Measurements from ENCODE around the gene PRR19. TPM values are rescaled to one million over a fixed set of nuclear protein-coding genes. Genes with fewer than 3 reads are reported as not detected.

The PRR19 gene
- total RNA-seq, 1 experiment from 2014 or later: 2.9 TPM

GRCh38 chr19:42348211-42348610, 46.3 kb downstream of the PRR19 start:
- DNase-seq (ENCODE audit: low read depth): no peak

GRCh38 chr19:42349378-42350107, 47.6 kb downstream of the PRR19 start:
- no peak for DNase-seq (ENCODE audit: low read depth)

- DNase-seq (ENCODE audit: low read depth): no peak
Measured at GRCh38 chr19:42350417-42350816, 48.5 kb downstream of the PRR19 start.

GRCh38 chr19:42351079-42351735, 49.3 kb downstream of the PRR19 start:
- DNase-seq (ENCODE audit: low read depth): no peak

GRCh38 chr19:42352301-42353259, 50.6 kb downstream of the PRR19 start:
- DNase-seq (ENCODE audit: low read depth): peak; percentile 33

- DNase-seq (ENCODE audit: low read depth): no peak
Measured at GRCh38 chr19:42353341-42354015, 51.5 kb downstream of the PRR19 start.

- DNase-seq (ENCODE audit: low read depth): no peak
Measured at GRCh38 chr19:42355896-42356295, 54.0 kb downstream of the PRR19 start.

- no peak for DNase-seq (ENCODE audit: low read depth)
Measured at GRCh38 chr19:42356686-42357085, 54.8 kb downstream of the PRR19 start.

- DNase-seq (ENCODE audit: low read depth): no peak
Measured at GRCh38 chr19:42357290-42357689, 55.4 kb downstream of the PRR19 start.

Other genes starting within 250 kb of the PRR19 start
- not detected in 2 replicates for gene GRIK5, start 231.9 kb upstream of the PRR19 start, total RNA-seq (2014; rRNA removed; shearing (Covaris generic))
- 18.1 and 20.6 TPM in 2 replicates for gene ZNF574, start 226.0 kb upstream of the PRR19 start, total RNA-seq (2014; rRNA removed; shearing (Covaris generic))
- gene POU2F2, start 169.7 kb upstream of the PRR19 start, total RNA-seq (2014; rRNA removed; shearing (Covaris generic)): 2.0 and 2.4 TPM in 2 replicates
- 13.8 and 14.4 TPM in 2 replicates for gene DEDD2, start 84.5 kb upstream of the PRR19 start, total RNA-seq (2014; rRNA removed; shearing (Covaris generic))
- gene ZNF526, start 81.8 kb upstream of the PRR19 start, total RNA-seq (2014; rRNA removed; shearing (Covaris generic)): 7.2 and 7.3 TPM in 2 replicates
- 26.7 and 30.2 TPM in 2 replicates for gene GSK3A, start 59.5 kb upstream of the PRR19 start, total RNA-seq (2014; rRNA removed; shearing (Covaris generic))
- gene ERF, start 47.0 kb upstream of the PRR19 start, total RNA-seq (2014; rRNA removed; shearing (Covaris generic)): 31.6 and 40.1 TPM in 2 replicates
- 12.9 and 14.6 TPM in 2 replicates for gene CIC, start 32.9 kb upstream of the PRR19 start, total RNA-seq (2014; rRNA removed; shearing (Covaris generic))
- gene PAFAH1B3, start 492 bp downstream of the PRR19 start, total RNA-seq (2014; rRNA removed; shearing (Covaris generic)): 108 and 147 TPM in 2 replicates
- gene TMEM145, start 11.2 kb downstream of the PRR19 start, total RNA-seq (2014; rRNA removed; shearing (Covaris generic)): 0.68 and 1.2 TPM in 2 replicates
- 9.4 and 12.9 TPM in 2 replicates for gene MEGF8, start 23.5 kb downstream of the PRR19 start, total RNA-seq (2014; rRNA removed; shearing (Covaris generic))
- gene CNFN, start 88.2 kb downstream of the PRR19 start, total RNA-seq (2014; rRNA removed; shearing (Covaris generic)): 1.1 TPM in 1 of 2 replicates, not detected in the other
- 10.1 and 13.2 TPM in 2 replicates for gene LIPE, start 125.3 kb downstream of the PRR19 start, total RNA-seq (2014; rRNA removed; shearing (Covaris generic))
- not detected in 2 replicates for gene CXCL17, start 140.8 kb downstream of the PRR19 start, total RNA-seq (2014; rRNA removed; shearing (Covaris generic))
- gene CEACAM1, start 226.3 kb downstream of the PRR19 start, total RNA-seq (2014; rRNA removed; shearing (Covaris generic)): 0.12 and 0.20 TPM in 2 replicates